Stimulated activated CD4-positive, alpha-beta T cell treated with anti-CD3 and anti-CD28 coated beads, Interleukin-12 subunit alpha, Interleukin-12 subunit beta, amount 100 ng/mL, for 24 hours (primary cell): Measurements from ENCODE around the gene MAB21L4.

Source experiments
- DNase-seq, 2 experiments: peaks; one replicate each; pipeline ENCODE4 v3.0.0-alpha.2; 2020; ENCODE audit warnings: low read depth in 2 of 2

The MAB21L4 gene

DNA sequence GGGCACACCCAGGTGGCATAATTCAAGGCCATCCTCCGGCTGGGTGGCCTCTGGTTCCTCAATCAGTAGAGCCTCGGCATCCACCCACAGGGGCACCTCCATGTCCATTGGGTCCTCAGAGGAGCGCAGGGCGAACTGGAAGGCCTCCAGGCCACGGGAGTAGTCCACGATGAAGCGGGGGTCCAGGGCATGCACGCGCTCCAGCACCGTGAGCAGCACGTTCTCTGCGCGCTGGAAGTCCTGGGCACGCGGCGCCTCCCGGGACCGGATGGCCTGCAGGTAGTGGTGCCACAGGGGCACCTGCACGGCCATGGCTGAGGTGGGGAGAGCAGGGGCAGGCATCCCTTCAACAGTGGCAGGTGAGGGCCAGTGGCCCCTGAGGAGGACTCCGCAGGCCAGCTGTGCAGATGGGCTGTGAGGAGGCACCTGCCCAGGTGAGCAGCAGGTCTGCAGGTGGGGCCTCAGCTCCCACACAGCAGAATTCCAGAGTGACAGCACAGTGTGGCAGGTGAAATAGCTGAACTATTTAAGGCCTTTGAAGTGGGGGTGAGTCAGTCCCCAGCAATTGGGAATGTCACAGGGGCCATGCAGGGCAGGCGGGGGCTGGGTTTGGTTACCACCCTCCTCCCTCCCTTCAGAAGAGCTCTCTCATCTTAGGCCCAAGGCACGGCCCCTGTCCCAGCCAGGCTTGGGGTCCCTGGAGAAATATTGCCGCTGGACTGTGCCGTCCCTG is at the start of gene MAB21L4:
MAB21L4 (minus strand) TSS at position 501 of the 733 bp plus-strand sequence; CDS start at position 342, 159 bp downstream.
- DNase-seq, result no peak

- no peak for DNase-seq
Measured at GRCh38 chr2:240936106-240936505, 40.1 kb upstream of the MAB21L4 start.

DNA sequence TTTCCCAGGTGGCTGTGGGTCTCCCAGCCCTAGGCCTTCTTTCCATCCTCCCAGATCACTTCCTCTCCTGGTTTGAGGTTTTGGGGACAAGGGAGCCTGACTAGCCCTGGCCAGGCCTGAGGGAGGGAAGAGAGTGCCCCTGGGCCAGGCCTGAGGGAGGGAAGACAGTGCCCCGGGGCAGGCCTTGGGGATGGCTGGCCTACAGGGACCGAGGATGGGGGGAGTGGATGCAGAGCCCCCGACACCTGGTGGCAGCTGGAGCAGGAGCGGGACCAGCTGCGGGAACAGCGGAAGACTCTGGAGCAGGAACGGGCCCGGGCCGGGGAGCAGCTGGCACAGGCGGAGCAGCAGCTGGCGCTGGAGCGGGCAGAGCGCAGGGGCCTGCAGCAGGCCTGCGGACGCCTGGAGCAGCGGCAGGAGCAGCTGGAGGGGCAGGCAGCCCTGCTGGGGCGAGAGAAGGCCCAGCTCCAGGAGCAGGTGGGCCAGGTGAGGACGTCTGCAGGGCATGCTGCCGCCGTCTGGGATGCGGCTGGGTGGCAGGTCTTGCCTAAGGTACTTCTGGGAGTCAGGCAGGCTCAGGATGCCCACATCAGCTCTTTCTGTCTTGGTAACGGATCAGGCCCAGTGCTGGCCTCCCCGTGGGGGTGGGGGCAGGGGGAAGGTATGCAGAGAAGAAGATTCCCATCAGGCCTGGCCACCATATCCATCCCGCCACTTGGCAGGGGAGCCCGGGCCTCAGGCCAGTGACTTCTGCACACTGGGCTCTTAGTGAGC is 39.3 kb upstream of the MAB21L4 start:
- no peak for DNase-seq

GRCh38 chr2:240934701-240935102 is 38.7 kb upstream of the MAB21L4 start:
- DNase-seq, result no peak

GRCh38 chr2:240933966-240934700 is 38.2 kb upstream of the MAB21L4 start:
- no peak for DNase-seq

DNA sequence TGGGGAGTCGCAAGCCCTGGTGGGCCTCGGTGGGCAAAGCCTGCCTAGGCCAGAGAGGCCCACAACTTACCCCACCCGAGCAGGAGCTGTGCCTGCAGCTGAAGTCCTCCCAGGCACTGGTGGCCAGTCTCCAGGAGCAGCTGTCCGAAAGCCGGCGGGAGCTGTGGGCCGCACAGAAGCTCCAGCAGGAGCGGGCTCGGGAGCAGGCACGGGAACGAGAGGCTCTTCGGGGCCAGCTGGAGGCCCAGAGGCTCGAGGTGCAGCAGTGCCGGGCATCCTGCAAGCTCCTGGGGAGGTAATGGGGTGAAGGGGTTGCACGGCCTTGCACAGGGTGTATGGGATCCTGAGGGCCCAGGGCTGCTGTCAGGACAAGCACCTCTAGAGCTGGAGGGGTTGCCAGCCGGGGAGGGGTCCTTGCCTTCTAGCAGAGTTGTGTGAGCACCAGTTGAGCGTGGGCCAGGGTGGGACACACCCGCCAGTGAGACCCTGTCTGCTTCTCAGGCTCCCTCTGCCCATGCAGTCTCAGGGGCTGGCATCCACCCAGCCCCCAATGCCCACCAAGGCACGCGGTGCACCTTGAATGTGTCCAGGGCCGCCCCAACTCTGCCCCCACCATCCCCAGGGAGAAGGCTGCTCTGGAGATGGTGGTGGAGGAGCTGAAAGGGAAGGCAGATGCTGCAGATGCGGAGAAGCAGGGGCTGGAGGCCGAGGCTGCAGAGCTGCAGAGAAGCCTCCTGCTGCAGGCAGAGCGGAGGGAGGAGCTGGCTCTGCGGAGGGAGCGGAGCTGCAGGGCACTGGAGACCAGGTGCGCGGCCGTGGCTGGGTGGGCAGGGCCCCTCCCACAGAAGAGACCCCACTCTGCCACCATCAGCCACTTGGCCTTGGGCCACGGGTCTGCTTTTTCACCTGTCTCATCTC is 37.4 kb upstream of the MAB21L4 start:
- DNase-seq, result no peak

- no peak for DNase-seq
Measured at GRCh38 chr2:240932724-240933047, 36.7 kb upstream of the MAB21L4 start.

DNA sequence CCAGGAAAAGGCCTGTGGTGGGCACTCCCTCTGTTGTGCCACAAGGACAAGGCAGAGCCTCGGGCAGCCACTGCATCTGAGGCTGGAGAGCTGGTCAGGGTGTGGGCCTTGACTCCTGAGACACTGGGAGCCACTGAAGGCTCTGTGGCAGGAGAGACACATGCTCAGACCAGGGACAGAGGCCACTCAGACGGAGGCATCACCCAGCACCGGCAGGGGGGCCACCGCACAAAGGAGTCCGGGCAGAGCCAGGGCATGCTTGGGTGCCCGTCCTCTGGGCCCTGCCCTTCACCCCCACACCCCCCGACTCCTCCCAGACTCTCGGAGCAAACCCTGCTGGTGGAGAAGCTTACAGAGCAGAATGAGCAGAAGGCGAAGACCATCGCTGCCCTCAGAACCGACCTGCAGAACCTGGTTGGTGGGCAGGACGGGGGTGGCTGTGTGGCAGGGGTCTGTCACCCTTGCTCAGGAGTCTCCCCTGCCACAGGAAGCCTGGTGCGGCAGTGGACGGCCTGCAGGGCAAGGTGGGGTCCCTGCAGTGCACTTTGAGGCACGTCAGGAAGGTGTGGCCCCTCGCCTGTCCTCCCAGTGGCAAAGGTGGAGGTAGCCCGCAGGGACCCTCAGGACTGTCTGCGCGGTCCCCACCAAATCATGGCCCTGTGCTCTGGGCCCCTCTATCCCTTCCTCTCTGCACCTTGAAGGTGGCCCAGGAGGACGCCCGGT is 36.2 kb upstream of the MAB21L4 start:
- DNase-seq, result no peak

DNA sequence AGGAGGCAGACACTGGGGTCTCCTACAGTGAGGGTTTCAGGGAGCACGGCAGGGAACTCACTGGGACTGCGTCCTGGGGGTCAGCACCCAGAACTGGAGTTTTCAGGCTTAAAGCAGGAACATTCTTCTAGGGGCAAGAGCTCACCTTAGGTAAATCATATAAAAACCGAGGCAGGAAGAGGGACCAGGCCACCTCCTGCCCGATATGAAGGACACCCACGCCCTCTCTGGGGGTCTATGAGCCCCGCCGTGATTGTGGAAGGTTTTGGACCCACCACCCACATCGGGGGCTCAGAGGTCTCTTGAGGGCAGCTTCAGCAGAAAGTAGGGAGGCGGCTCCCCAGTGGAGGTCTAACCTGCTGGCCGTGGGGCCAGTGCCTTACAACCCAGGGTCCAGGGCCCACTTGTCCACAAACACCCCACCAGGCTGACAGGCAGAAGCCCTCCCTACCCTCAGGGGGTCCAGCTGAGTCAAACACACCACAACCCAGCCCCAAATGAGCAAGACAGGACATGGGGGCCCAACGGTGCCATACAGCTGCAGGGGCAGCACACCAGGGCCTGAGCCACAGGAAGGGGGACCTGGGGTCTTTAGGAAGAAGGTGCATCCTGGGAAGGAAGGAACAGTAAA is 35.5 kb upstream of the MAB21L4 start:
- DNase-seq, result no peak

DNA sequence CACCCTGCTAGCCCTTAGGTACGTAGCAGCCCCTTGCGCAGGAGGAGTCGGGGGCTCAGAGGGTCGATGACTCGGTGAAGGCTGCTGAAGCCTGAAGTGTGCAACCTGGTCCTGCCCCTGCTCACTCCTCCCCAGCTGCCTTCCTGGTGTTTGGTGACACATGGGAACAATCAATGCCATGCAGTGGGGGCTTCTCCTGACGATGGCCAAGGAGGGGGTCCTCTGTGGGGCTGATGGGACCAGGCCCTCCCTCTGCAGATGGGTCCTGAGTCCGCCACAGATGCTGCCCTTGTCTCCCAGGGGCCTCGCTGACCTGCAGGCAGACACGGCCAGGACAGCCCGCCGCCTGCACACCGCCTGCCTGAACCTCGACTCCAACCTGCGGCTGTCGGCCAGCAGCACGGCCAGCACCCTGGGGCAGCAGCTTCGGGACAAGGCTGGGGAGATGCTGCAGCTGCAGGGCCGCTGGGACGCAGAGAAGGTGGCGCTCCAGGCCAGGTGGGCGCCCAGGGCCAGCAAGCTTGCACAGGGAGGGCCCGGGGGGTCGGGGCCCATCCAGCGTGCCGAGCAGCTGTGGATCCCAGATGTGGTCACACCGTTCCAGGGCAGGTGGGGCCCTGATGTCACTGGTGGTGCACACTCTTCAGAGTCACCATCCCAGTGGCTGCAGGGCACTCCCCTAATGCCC is 34.8 kb upstream of the MAB21L4 start:
- DNase-seq, result no peak

- no peak for DNase-seq
Measured at GRCh38 chr2:240930096-240930630, 34.2 kb upstream of the MAB21L4 start.

- no peak for DNase-seq
Measured at GRCh38 chr2:240929364-240930095, 33.6 kb upstream of the MAB21L4 start.

DNA sequence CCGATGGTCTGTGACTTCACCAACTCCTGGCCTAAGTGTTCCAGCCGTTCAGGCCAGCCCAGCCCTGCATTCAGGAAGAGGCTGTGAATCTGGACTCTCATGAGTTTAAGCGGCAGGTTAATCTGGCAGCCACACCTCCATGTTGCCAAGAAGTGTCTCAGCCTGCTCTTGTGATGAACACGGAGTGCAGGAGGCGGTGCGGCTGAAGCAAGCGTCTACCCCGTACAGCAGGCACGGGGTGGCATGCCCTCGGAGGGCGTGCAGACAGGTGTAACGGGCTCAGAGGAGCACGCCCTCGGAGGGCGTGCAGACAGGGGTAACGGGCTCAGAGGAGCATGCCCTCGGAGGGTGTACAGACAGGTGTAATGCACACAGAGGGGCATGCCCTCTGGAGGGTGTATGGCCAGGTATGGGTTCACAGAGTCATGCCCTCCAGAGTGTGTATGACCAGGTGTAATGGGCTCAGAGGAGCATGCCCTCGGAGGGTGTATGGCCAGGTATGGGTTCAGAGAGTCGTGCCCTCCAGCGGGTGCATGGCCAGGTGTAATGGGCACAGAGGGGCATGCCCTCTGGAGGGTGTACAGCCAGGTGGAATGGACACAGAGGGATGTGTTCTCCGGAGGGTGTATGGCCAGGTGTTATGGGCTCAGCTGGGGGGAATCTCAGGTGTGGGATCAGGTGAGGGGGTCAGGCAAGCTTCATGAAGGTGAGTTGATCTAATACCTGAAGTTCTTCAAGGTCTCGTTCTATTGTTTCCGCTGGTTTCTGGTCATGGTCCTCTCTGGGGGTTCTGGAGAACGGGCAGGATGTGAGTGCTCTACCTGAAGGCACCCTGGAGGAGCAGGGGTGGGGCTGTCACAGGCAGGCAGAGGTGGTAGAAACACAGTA is 32.8 kb upstream of the MAB21L4 start:
- no peak for DNase-seq

- no peak for DNase-seq
Measured at GRCh38 chr2:240927390-240927781, 31.4 kb upstream of the MAB21L4 start.

DNA sequence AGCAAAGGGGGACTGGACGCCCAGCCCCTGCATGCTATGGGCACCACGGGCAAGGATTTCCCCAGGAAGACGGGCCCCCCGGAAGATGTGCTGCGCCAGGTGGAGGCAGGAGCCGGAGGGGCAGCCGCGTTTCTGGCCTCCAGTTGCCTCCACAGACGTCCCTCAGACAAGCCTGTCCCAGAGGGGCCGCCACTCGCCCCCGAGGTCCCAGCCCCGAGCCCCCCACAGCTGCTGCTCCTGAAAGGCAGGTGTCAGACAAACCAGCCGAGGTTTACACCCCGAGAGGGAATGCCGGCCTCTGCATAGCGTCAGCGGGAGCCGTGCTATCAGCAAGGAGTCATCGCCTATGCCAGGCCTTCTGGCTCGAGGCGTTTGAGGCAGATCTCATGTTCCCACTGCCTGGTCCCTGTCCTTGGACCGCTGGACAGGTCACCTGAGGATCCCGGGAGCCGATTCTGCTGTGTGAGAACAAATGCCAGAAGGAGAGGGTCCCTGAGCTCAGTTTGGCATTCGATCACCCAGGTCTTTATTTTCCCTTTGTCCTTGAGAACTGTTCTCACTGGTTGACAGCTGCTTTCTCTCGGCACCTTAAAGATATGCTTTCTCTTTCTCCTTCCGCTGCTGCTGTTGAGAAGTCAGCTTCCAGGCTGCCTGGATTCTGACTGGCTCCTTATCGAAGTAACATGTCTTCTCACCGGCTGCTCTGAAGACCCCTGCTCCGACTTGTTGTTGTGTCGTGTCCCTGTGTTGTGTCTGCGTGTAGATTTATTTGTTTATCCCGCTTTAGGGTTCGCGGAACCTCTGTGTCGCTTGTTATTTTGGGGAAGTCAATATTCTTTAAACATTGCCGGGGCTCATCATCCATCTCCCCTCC is 30.8 kb upstream of the MAB21L4 start:
- no peak for DNase-seq

DNA sequence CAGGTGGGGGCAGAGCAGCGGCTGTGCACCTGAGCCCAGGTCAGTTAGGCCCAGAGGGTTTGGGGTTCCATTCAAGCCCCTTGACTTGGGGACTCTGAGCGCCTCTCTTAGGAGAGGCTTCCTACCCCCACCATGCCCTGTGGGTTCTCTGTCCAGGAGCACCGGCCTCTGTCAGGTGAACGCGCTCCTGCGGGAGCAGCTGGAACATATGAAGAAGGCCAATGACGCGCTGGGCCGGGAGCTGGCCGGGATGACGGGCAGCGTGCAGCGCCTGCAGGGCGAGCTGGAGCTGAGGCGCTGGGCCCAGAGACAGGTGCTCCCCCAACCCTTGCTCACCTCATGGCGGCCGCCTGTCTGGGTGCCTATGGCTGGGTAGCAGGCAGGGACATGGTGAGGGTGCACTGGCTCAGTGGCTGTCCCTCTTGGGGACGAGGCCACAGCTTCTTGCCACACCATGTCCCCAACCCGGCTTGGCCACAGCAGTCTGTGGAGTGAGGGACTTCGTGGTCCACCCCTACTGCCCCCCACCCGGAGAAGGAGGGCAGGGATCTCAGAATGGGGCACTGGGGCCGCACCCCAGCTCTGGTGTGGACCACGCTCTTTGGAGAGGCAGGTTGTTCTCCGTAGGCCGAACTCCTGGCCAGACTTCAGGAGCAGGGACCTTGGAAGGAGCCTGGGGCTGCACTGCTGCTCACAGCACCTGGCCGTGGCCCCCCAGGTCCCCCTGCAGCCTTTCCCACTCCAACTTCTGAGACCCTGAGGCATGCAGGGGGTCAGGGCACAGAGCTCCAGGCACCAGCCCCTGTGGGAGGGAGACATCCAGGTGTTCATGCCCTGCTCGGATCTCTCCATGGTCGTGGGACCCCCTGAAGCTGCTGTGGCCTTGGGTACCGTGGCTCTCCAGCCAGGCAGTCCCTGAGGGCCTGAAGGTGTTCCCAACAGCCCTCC is 29.9 kb upstream of the MAB21L4 start:
- DNase-seq, result no peak
